ENCODE data around the gene ALDH1A2.

Gene ALDH1A2

GRCh38 chr15:58110999-58111717 is 45.6 kb upstream of the ALDH1A2 start:
- Histone ChIP-seq H3K4me3 (ENCODE audit: low read length) (no peak overlapping the region), H3K4me1 (ENCODE audit: control insufficient read depth, low read depth, low read length) (no peaks in the 10 kb centered on the region), H3K4ac (ENCODE audit: low read depth, low read length) (no peak overlapping the region), H3K9ac (ENCODE audit: low read length) (no peak overlapping the region), H3K4me2 (ENCODE audit: low read length) (no peak overlapping the region), H3K18ac (ENCODE audit: low read length) (no peak overlapping the region), H3K27me3 (ENCODE audit: insufficient read depth, low read length, poor library complexity) (no peaks in the 10 kb centered on the region), H3K27ac (ENCODE audit: low read depth, low read length) (no peak overlapping the region), H3K79me2 (ENCODE audit: control insufficient read depth, insufficient read depth, low read length) (no peaks in the 10 kb centered on the region), H2BK120ac (ENCODE audit: low read depth, low read length) (no peak overlapping the region), H2AK5ac (ENCODE audit: low read length) (no peak overlapping the region), H2BK15ac (replicated peaks; ENCODE audit: low read depth) (no peak overlapping the region), H4K5ac (ENCODE audit: low read length) (no peak overlapping the region), H3K36me3 (ENCODE audit: control insufficient read depth, insufficient read depth, low read length) (no peaks in the 10 kb centered on the region), H3K56ac (ENCODE audit: low read length) (no peak overlapping the region), H3K23ac (ENCODE audit: low read length) (no peak overlapping the region), H3K79me1 (ENCODE audit: low read length) (no peaks in the 10 kb centered on the region), H2BK5ac (ENCODE audit: low read length) (no peak overlapping the region), H4K8ac (ENCODE audit: low read depth, low read length) (no peak overlapping the region)
- DNase-seq = peak; percentile 6
- no CpG with 5 or more reads among the region's 6 CpGs for whole genome bisulfite sequencing (ENCODE audit: extremely low coverage, insufficient coverage, low lambda C conversion rate)

DNA sequence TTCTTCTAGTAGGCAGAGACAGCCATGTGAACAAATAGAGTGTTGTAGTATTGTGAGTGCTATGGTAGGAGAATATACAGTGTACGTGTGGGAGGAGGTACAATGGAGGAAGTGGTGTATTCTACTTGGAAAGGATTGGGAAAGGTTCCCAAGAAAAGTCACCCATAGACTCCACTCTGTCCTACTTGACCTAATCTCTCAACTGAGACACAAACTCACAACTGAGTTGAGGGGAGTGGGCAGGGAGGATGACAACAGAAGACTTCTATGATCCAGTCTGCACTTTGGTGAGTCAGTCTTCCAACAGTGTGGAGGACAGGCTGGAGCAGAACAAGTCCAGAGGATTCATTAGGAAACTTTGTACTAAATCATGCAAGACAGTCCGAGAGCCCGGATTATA is 43.9 kb upstream of the ALDH1A2 start:
- Histone ChIP-seq H3K56ac (ENCODE audit: low read length) (no peak overlapping the region), H3K4me1 (ENCODE audit: control insufficient read depth, low read depth, low read length) (no peaks in the 10 kb centered on the region), H3K18ac (ENCODE audit: low read length) (no peak overlapping the region), H3K4me2 (ENCODE audit: low read length) (no peak overlapping the region), H2BK120ac (ENCODE audit: low read depth, low read length) (no peak overlapping the region), H3K4ac (ENCODE audit: low read depth, low read length) (no peak overlapping the region), H4K5ac (ENCODE audit: low read length) (no peak overlapping the region), H3K36me3 (ENCODE audit: control insufficient read depth, insufficient read depth, low read length) (no peaks in the 10 kb centered on the region), H3K27me3 (ENCODE audit: insufficient read depth, low read length, poor library complexity) (no peaks in the 10 kb centered on the region), H3K9ac (ENCODE audit: low read length) (no peak overlapping the region), H3K4me3 (ENCODE audit: low read length) (no peak overlapping the region), H3K27ac (ENCODE audit: low read depth, low read length) (no peak overlapping the region), H3K23ac (ENCODE audit: low read length) (no peak overlapping the region), H2AK5ac (ENCODE audit: low read length) (no peak overlapping the region), H3K79me2 (ENCODE audit: control insufficient read depth, insufficient read depth, low read length) (no peaks in the 10 kb centered on the region), H3K79me1 (ENCODE audit: low read length) (no peaks in the 10 kb centered on the region), H2BK15ac (replicated peaks; ENCODE audit: low read depth) (no peak overlapping the region), H2BK5ac (ENCODE audit: low read length) (no peak overlapping the region), H4K8ac (ENCODE audit: low read depth, low read length) (no peak overlapping the region)
- WGBS (ENCODE audit: extremely low coverage, insufficient coverage, low lambda C conversion rate) = no CpG with 5 or more reads among the region's 3 CpGs
- no peak for DNase-seq

GRCh38 chr15:58108117-58108516 is 42.6 kb upstream of the ALDH1A2 start:
- Histone ChIP-seq H3K4me1 (ENCODE audit: control insufficient read depth, low read depth, low read length) (no peaks in the 10 kb centered on the region), H2AK5ac (ENCODE audit: low read length) (no peak overlapping the region), H3K79me2 (ENCODE audit: control insufficient read depth, insufficient read depth, low read length) (no peaks in the 10 kb centered on the region), H2BK120ac (ENCODE audit: low read depth, low read length) (no peak overlapping the region), H3K18ac (ENCODE audit: low read length) (no peak overlapping the region), H3K23ac (ENCODE audit: low read length) (no peak overlapping the region), H3K56ac (ENCODE audit: low read length) (no peak overlapping the region), H3K4me2 (ENCODE audit: low read length) (no peak overlapping the region), H3K9ac (ENCODE audit: low read length) (no peak overlapping the region), H4K8ac (ENCODE audit: low read depth, low read length) (no peak overlapping the region), H3K27ac (ENCODE audit: low read depth, low read length) (no peak overlapping the region), H3K27me3 (ENCODE audit: insufficient read depth, low read length, poor library complexity) (no peaks in the 10 kb centered on the region), H3K4ac (ENCODE audit: low read depth, low read length) (no peak overlapping the region), H3K4me3 (ENCODE audit: low read length) (no peak overlapping the region), H3K36me3 (ENCODE audit: control insufficient read depth, insufficient read depth, low read length) (no peaks in the 10 kb centered on the region), H2BK5ac (ENCODE audit: low read length) (no peak overlapping the region), H2BK15ac (replicated peaks; ENCODE audit: low read depth) (no peak overlapping the region), H3K79me1 (ENCODE audit: low read length) (no peaks in the 10 kb centered on the region), H4K5ac (ENCODE audit: low read length) (no peak overlapping the region)
- no peak for DNase-seq
- no CpG with 5 or more reads among the region's 2 CpGs for WGBS (ENCODE audit: extremely low coverage, insufficient coverage, low lambda C conversion rate)

- no peaks in the 10 kb centered on the region for H3K79me2 ChIP-seq (ENCODE audit: control insufficient read depth, insufficient read depth, low read length)
- H3K56ac ChIP-seq (ENCODE audit: low read length) = no peak overlapping the region
- H3K4me1 ChIP-seq (ENCODE audit: control insufficient read depth, low read depth, low read length) = no peaks in the 10 kb centered on the region
- H3K4ac ChIP-seq (ENCODE audit: low read depth, low read length) = no peak overlapping the region
- H3K27ac ChIP-seq (ENCODE audit: low read depth, low read length) = no peak overlapping the region
- no peak overlapping the region for H2BK15ac ChIP-seq (replicated peaks; ENCODE audit: low read depth)
- no peak overlapping the region for H4K8ac ChIP-seq (ENCODE audit: low read depth, low read length)
- H2AK5ac ChIP-seq (ENCODE audit: low read length) = no peak overlapping the region
- H2BK5ac ChIP-seq (ENCODE audit: low read length) = no peak overlapping the region
- no peaks in the 10 kb centered on the region for H3K79me1 ChIP-seq (ENCODE audit: low read length)
- no peak overlapping the region for H3K4me3 ChIP-seq (ENCODE audit: low read length)
- H3K9ac ChIP-seq (ENCODE audit: low read length) = no peak overlapping the region
- no peak overlapping the region for H3K23ac ChIP-seq (ENCODE audit: low read length)
- no peak overlapping the region for H2BK120ac ChIP-seq (ENCODE audit: low read depth, low read length)
- no peaks in the 10 kb centered on the region for H3K36me3 ChIP-seq (ENCODE audit: control insufficient read depth, insufficient read depth, low read length)
- no peak overlapping the region for H3K18ac ChIP-seq (ENCODE audit: low read length)
- H4K5ac ChIP-seq (ENCODE audit: low read length) = no peak overlapping the region
- DNase-seq = no peak
- H3K4me2 ChIP-seq (ENCODE audit: low read length) = no peak overlapping the region
- no peaks in the 10 kb centered on the region for H3K27me3 ChIP-seq (ENCODE audit: insufficient read depth, low read length, poor library complexity)
These were observed 38.0 kb upstream of the ALDH1A2 start for GRCh38 chr15:58103482-58103881.

DNA sequence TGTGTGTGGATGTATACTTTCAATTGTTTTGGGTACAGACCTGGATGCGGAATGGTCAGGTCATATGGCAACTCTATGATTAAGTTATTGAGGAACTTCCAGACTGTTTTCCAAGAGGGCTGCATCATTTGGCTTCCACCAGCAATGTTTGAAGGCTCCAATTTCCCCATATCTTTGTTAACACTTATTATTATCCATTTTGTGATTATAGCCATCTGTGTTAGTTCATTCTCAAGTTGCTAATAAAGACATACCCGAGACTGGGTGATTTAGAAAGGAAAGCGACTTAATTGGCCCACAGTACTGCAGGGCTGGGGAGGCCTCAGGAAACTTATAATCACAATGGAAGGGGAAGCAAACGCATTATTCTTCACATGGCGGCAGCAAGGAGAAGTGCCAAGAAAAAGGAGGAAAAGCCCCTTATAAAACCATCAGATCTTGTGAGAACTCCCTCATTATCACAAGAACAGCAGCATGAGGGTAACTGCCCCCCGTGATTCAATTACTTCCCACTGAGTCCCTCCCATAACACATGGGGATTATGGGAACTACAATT is 31.1 kb upstream of the ALDH1A2 start:
- H3K36me3 ChIP-seq (ENCODE audit: control insufficient read depth, insufficient read depth, low read length) = no peaks in the 10 kb centered on the region
- H3K27ac ChIP-seq (ENCODE audit: low read depth, low read length) = no peak overlapping the region
- no peak overlapping the region for H2BK5ac ChIP-seq (ENCODE audit: low read length)
- no peaks in the 10 kb centered on the region for H3K79me1 ChIP-seq (ENCODE audit: low read length)
- no peak overlapping the region for H3K4me2 ChIP-seq (ENCODE audit: low read length)
- H4K8ac ChIP-seq (ENCODE audit: low read depth, low read length) = no peak overlapping the region
- H3K4me1 ChIP-seq (ENCODE audit: control insufficient read depth, low read depth, low read length) = peaks cover 2% of the 10 kb centered on the region
- no peaks in the 10 kb centered on the region for H3K79me2 ChIP-seq (ENCODE audit: control insufficient read depth, insufficient read depth, low read length)
- no peak overlapping the region for H3K56ac ChIP-seq (ENCODE audit: low read length)
- no CpG with 5 or more reads among the region's 6 CpGs for WGBS (ENCODE audit: extremely low coverage, insufficient coverage, low lambda C conversion rate)
- no peaks in the 10 kb centered on the region for H3K27me3 ChIP-seq (ENCODE audit: insufficient read depth, low read length, poor library complexity)
- no peak overlapping the region for H2AK5ac ChIP-seq (ENCODE audit: low read length)
- H3K4ac ChIP-seq (ENCODE audit: low read depth, low read length) = no peak overlapping the region
- no peak overlapping the region for H2BK15ac ChIP-seq (replicated peaks; ENCODE audit: low read depth)
- no peak overlapping the region for H2BK120ac ChIP-seq (ENCODE audit: low read depth, low read length)
- DNase-seq = no peak
- H3K18ac ChIP-seq (ENCODE audit: low read length) = no peak overlapping the region
- H3K23ac ChIP-seq (ENCODE audit: low read length) = no peak overlapping the region
- no peak overlapping the region for H3K9ac ChIP-seq (ENCODE audit: low read length)
- H4K5ac ChIP-seq (ENCODE audit: low read length) = no peak overlapping the region
- no peak overlapping the region for H3K4me3 ChIP-seq (ENCODE audit: low read length)

- Histone ChIP-seq H2AK5ac (ENCODE audit: low read length) (no peak overlapping the region), H3K36me3 (ENCODE audit: control insufficient read depth, insufficient read depth, low read length) (no peaks in the 10 kb centered on the region), H2BK120ac (ENCODE audit: low read depth, low read length) (no peak overlapping the region), H3K4ac (ENCODE audit: low read depth, low read length) (no peak overlapping the region), H3K23ac (ENCODE audit: low read length) (no peak overlapping the region), H3K4me1 (ENCODE audit: control insufficient read depth, low read depth, low read length) (peaks cover 2% of the 10 kb centered on the region), H3K27ac (ENCODE audit: low read depth, low read length) (no peak overlapping the region), H3K4me2 (ENCODE audit: low read length) (no peak overlapping the region), H3K79me2 (ENCODE audit: control insufficient read depth, insufficient read depth, low read length) (no peaks in the 10 kb centered on the region), H3K18ac (ENCODE audit: low read length) (no peak overlapping the region), H4K5ac (ENCODE audit: low read length) (no peak overlapping the region), H3K79me1 (ENCODE audit: low read length) (no peaks in the 10 kb centered on the region), H3K27me3 (ENCODE audit: insufficient read depth, low read length, poor library complexity) (no peaks in the 10 kb centered on the region), H2BK15ac (replicated peaks; ENCODE audit: low read depth) (no peak overlapping the region), H3K4me3 (ENCODE audit: low read length) (no peak overlapping the region), H2BK5ac (ENCODE audit: low read length) (no peak overlapping the region), H3K9ac (ENCODE audit: low read length) (no peak overlapping the region), H4K8ac (ENCODE audit: low read depth, low read length) (no peak overlapping the region), H3K56ac (ENCODE audit: low read length) (no peak overlapping the region)
- no peak for DNase-seq
- WGBS (ENCODE audit: extremely low coverage, insufficient coverage, low lambda C conversion rate) = no CpG with 5 or more reads among the region's 2 CpGs
These were observed 29.9 kb upstream of the ALDH1A2 start for GRCh38 chr15:58095415-58095814.

All from mesendoderm (in vitro differentiated cells).